ENCODE results near the gene ZNF664.

Gene ZNF664

GRCh38 chr12:124027753-124028554 lies 54.9 kb downstream of the ZNF664 start:
- Histone ChIP-seq H3K9me3 (no peaks in the 10 kb centered on the region), H3K27me3 (no peaks in the 10 kb centered on the region), H3K36me3 (no peaks in the 10 kb centered on the region), H3K27ac (no peak overlapping the region), H3K4me2 (peak overlapping the region; percentile 84), H3K9ac (no peak overlapping the region), H3K4me1 (peaks cover 61% of the 10 kb centered on the region), H3K4me3 (no peak overlapping the region), H4K20me1 (peaks cover 6% of the 10 kb centered on the region)
- TF ChIP-seq Cebpa-rat (IDR thresholded peaks at IDR 0.05), result no peak

- no peak for TF ChIP-seq Cebpa-rat (IDR thresholded peaks at IDR 0.05)
- Histone ChIP-seq H4K20me1 (peaks cover 6% of the 10 kb centered on the region), H3K9ac (no peak overlapping the region)
Measured at GRCh38 chr12:124028555-124028925, 55.5 kb downstream of the ZNF664 start.

GRCh38 chr12:124030008-124030407 lies 57.0 kb downstream of the ZNF664 start:
- H3K4me2 ChIP-seq, result no peak overlapping the region

More at GRCh38 chr12:124028555-124028925, 55.5 kb downstream of the ZNF664 start:
- Histone ChIP-seq H3K4me2 (peak overlapping the region; percentile 84), H3K4me1 (peaks cover 55% of the 10 kb centered on the region), H3K4me3 (no peak overlapping the region), H3K27ac (no peak overlapping the region), H3K27me3 (no peaks in the 10 kb centered on the region), H3K9me3 (no peaks in the 10 kb centered on the region), H3K36me3 (no peaks in the 10 kb centered on the region)

GRCh38 chr12:124030510-124030909 lies 57.5 kb downstream of the ZNF664 start:
- no peak overlapping the region for H3K9ac ChIP-seq
- no peaks in the 10 kb centered on the region for H3K27me3 ChIP-seq
- peaks cover 36% of the 10 kb centered on the region for H3K4me1 ChIP-seq
- no peak overlapping the region for H3K4me3 ChIP-seq
- no peaks in the 10 kb centered on the region for H3K9me3 ChIP-seq
- no peaks in the 10 kb centered on the region for H3K36me3 ChIP-seq
- H3K27ac ChIP-seq, result no peak overlapping the region
- TF ChIP-seq Cebpa-rat (IDR thresholded peaks at IDR 0.05), result no peak
- no peak overlapping the region for H3K4me2 ChIP-seq
- no peaks in the 10 kb centered on the region for H4K20me1 ChIP-seq

More at GRCh38 chr12:124030008-124030407, 57.0 kb downstream of the ZNF664 start:
- Histone ChIP-seq H3K9me3 (no peaks in the 10 kb centered on the region), H3K4me1 (peaks cover 41% of the 10 kb centered on the region), H3K36me3 (no peaks in the 10 kb centered on the region), H3K4me3 (no peak overlapping the region), H4K20me1 (peaks cover under 1% of the 10 kb centered on the region; the same call in 1 of the 2 replicates), H3K9ac (no peak overlapping the region), H3K27ac (no peak overlapping the region), H3K27me3 (no peaks in the 10 kb centered on the region)
- TF ChIP-seq Cebpa-rat (IDR thresholded peaks at IDR 0.05), result no peak

GRCh38 chr12:124031058-124031457 lies 58.0 kb downstream of the ZNF664 start:
- no peak for TF ChIP-seq Cebpa-rat (IDR thresholded peaks at IDR 0.05)
- Histone ChIP-seq H3K4me1 (peaks cover 30% of the 10 kb centered on the region), H3K27ac (no peak overlapping the region), H3K9me3 (no peaks in the 10 kb centered on the region), H3K27me3 (no peaks in the 10 kb centered on the region), H3K4me2 (no peak overlapping the region), H3K9ac (no peak overlapping the region), H3K36me3 (no peaks in the 10 kb centered on the region), H3K4me3 (no peak overlapping the region), H4K20me1 (no peaks in the 10 kb centered on the region)

GRCh38 chr12:124032265-124032886 lies 59.4 kb downstream of the ZNF664 start:
- Histone ChIP-seq H3K4me3 (no peak overlapping the region), H3K9me3 (no peaks in the 10 kb centered on the region), H3K36me3 (no peaks in the 10 kb centered on the region)

GRCh38 chr12:124033859-124034258 lies 60.8 kb downstream of the ZNF664 start:
- Histone ChIP-seq H3K4me3 (no peak overlapping the region), H3K4me1 (peaks cover 13% of the 10 kb centered on the region), H3K27ac (no peak overlapping the region), H3K36me3 (no peaks in the 10 kb centered on the region), H4K20me1 (no peaks in the 10 kb centered on the region), H3K9me3 (no peaks in the 10 kb centered on the region), H3K9ac (no peak overlapping the region), H3K4me2 (no peak overlapping the region), H3K27me3 (no peaks in the 10 kb centered on the region)
- TF ChIP-seq Cebpa-rat (IDR thresholded peaks at IDR 0.05), result no peak

More at GRCh38 chr12:124032265-124032886, 59.4 kb downstream of the ZNF664 start:
- no peak overlapping the region for H3K27ac ChIP-seq
- H3K9ac ChIP-seq, result no peak overlapping the region
- H4K20me1 ChIP-seq, result no peaks in the 10 kb centered on the region
- H3K4me2 ChIP-seq, result no peak overlapping the region
- no peaks in the 10 kb centered on the region for H3K27me3 ChIP-seq
- H3K4me1 ChIP-seq, result peaks cover 23% of the 10 kb centered on the region
- no peak for TF ChIP-seq Cebpa-rat (IDR thresholded peaks at IDR 0.05)

- no peaks in the 10 kb centered on the region for H3K9me3 ChIP-seq
- no peaks in the 10 kb centered on the region for H4K20me1 ChIP-seq
- no peak for TF ChIP-seq Cebpa-rat (IDR thresholded peaks at IDR 0.05)
- H3K4me3 ChIP-seq, result no peak overlapping the region
- no peak overlapping the region for H3K9ac ChIP-seq
- H3K27ac ChIP-seq, result no peak overlapping the region
- peaks cover 15% of the 10 kb centered on the region for H3K4me1 ChIP-seq
- no peaks in the 10 kb centered on the region for H3K36me3 ChIP-seq
- H3K4me2 ChIP-seq, result no peak overlapping the region
- no peaks in the 10 kb centered on the region for H3K27me3 ChIP-seq
Measured at GRCh38 chr12:124034297-124034696, 61.3 kb downstream of the ZNF664 start.

- H3K27ac ChIP-seq, result no peak overlapping the region
- TF ChIP-seq Cebpa-rat (IDR thresholded peaks at IDR 0.05), result no peak
- H3K4me3 ChIP-seq, result no peak overlapping the region
Measured at GRCh38 chr12:124035163-124035562, 62.1 kb downstream of the ZNF664 start.

GRCh38 chr12:124036171-124036598 lies 63.2 kb downstream of the ZNF664 start:
- no peak overlapping the region for H3K4me2 ChIP-seq
- no peak overlapping the region for H3K4me3 ChIP-seq
- no peak overlapping the region for H3K27ac ChIP-seq
- H3K27me3 ChIP-seq, result no peaks in the 10 kb centered on the region
- H3K4me1 ChIP-seq, result peaks cover 27% of the 10 kb centered on the region
- no peaks in the 10 kb centered on the region for H3K9me3 ChIP-seq
- H3K9ac ChIP-seq, result no peak overlapping the region
- no peaks in the 10 kb centered on the region for H4K20me1 ChIP-seq
- H3K36me3 ChIP-seq, result no peaks in the 10 kb centered on the region
- no peak for TF ChIP-seq Cebpa-rat (IDR thresholded peaks at IDR 0.05)

More at GRCh38 chr12:124035163-124035562, 62.1 kb downstream of the ZNF664 start:
- Histone ChIP-seq H3K27me3 (no peaks in the 10 kb centered on the region), H3K36me3 (no peaks in the 10 kb centered on the region), H4K20me1 (no peaks in the 10 kb centered on the region), H3K4me1 (peaks cover 24% of the 10 kb centered on the region), H3K4me2 (no peak overlapping the region), H3K9ac (no peak overlapping the region), H3K9me3 (no peaks in the 10 kb centered on the region)
